SK-N-DZ (cell line): ENCODE measurements around the gene BARHL1.

ENCODE experiments used
- DNase-seq: peaks from one replicate; pipeline ENCODE4 v3.0.0-alpha.2; 2015; ENCODE audit warnings: low spot score

The BARHL1 gene

GRCh38 chr9:132586830-132587591 lies 4.6 kb downstream of the BARHL1 start:
- DNase-seq = no peak

- no peak for DNase-seq
Observed at GRCh38 chr9:132587592-132587955, 5.2 kb downstream of the BARHL1 start.

- DNase-seq = no peak
Observed at GRCh38 chr9:132588098-132588497, 5.7 kb downstream of the BARHL1 start.

GRCh38 chr9:132588501-132589147 lies 6.2 kb downstream of the BARHL1 start:
- no peak for DNase-seq

- DNase-seq = no peak
Observed at GRCh38 chr9:132589148-132590036, 7.0 kb downstream of the BARHL1 start.

GRCh38 chr9:132590037-132590317 lies 7.6 kb downstream of the BARHL1 start:
- no peak for DNase-seq

- no peak for DNase-seq
Observed at GRCh38 chr9:132590318-132591182, 8.1 kb downstream of the BARHL1 start.

- DNase-seq = no peak
Observed at GRCh38 chr9:132591244-132591643, 8.8 kb downstream of the BARHL1 start.

- no peak for DNase-seq
Observed at GRCh38 chr9:132591751-132592314, 9.4 kb downstream of the BARHL1 start.

- DNase-seq = no peak
Observed at GRCh38 chr9:132592451-132592850, 10.0 kb downstream of the BARHL1 start.

- no peak for DNase-seq
Observed at GRCh38 chr9:132594412-132594811, 12.0 kb downstream of the BARHL1 start.

- no peak for DNase-seq
Observed at GRCh38 chr9:132595319-132595718, 12.9 kb downstream of the BARHL1 start.

GRCh38 chr9:132596200-132596599 lies 13.8 kb downstream of the BARHL1 start:
- DNase-seq = no peak

- no peak for DNase-seq
Observed at GRCh38 chr9:132597073-132597775, 14.8 kb downstream of the BARHL1 start.

- DNase-seq = no peak
Observed at GRCh38 chr9:132600326-132600984, 18.0 kb downstream of the BARHL1 start.

- DNase-seq = no peak
Observed at GRCh38 chr9:132602207-132602606, 19.8 kb downstream of the BARHL1 start.

- DNase-seq = no peak
Observed at GRCh38 chr9:132605387-132605786, 23.0 kb downstream of the BARHL1 start.

GRCh38 chr9:132606066-132606465 lies 23.7 kb downstream of the BARHL1 start:
- no peak for DNase-seq

GRCh38 chr9:132609184-132609583 lies 26.8 kb downstream of the BARHL1 start:
- no peak for DNase-seq

- no peak for DNase-seq
Observed at GRCh38 chr9:132609829-132610228, 27.4 kb downstream of the BARHL1 start.
